ENCODE measurements around the gene PCDHGA1.
A peak's percentile ranks its signal among the peaks of the same experiment; 100 is the strongest.
"Not testable (repeated sequence)": the region's sequence is repeated elsewhere in the genome, so short reads cannot be mapped to it uniquely, and the experiment has no call there.

Gene PCDHGA1

DNA sequence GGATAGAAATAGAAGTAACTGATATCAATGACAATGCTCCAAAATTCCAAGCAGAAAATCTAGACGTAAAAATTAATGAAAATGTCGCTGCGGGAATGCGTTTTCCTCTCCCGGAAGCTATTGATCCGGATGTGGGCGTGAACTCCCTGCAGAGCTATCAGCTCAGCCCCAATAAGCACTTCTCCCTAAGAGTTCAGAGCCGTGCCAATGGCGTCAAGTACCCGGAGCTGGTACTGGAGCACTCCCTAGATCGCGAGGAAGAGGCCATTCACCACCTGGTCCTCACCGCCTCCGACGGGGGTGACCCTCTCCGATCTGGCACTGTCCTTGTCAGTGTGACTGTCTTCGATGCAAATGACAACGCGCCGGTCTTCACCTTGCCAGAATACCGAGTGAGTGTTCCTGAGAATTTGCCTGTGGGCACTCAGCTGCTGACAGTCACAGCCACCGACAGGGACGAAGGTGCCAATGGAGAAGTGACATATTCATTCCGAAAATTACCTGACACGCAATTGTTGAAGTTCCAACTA lies 83.3 kb downstream of the PCDHGA1 start:
- no peak for DNase-seq

DNA sequence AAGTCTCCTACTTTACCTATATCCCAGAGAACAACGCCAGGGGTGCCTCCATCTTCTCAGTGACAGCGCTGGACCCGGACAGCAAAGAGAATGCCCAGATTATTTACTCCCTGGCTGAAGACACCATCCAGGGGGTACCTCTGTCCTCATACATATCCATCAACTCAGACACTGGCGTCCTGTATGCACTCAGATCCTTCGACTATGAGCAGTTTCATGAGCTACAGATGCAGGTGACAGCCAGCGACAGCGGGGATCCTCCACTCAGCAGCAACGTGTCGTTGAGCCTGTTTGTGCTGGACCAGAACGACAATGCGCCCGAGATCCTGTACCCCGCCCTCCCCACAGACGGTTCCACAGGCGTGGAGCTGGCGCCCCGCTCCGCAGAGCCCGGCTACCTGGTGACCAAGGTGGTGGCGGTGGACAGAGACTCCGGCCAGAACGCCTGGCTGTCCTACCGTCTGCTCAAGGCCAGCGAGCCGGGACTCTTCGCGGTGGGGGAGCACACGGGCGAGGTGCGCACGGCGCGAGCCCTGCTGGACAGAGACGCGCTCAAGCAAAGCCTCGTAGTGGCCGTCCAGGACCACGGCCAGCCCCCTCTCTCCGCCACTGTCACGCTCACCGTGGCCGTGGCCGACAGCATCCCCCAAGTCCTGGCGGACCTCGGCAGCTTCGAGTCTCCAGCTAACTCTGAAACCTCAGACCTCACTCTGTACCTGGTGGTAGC lies 84.4 kb downstream of the PCDHGA1 start:
- not testable (repeated sequence) for DNase-seq

DNA sequence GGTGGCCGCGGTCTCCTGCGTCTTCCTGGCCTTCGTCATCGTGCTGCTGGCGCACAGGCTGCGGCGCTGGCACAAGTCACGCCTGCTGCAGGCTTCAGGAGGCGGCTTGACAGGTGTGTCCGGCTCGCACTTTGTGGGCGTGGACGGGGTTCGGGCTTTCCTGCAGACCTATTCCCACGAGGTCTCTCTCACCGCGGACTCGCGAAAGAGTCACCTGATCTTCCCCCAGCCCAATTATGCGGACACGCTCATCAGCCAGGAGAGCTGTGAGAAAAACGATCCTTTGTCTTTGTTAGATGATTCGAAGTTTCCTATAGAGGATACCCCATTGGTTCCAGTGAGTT lies 84.9 kb downstream of the PCDHGA1 start:
- not testable (repeated sequence) for DNase-seq

DNA sequence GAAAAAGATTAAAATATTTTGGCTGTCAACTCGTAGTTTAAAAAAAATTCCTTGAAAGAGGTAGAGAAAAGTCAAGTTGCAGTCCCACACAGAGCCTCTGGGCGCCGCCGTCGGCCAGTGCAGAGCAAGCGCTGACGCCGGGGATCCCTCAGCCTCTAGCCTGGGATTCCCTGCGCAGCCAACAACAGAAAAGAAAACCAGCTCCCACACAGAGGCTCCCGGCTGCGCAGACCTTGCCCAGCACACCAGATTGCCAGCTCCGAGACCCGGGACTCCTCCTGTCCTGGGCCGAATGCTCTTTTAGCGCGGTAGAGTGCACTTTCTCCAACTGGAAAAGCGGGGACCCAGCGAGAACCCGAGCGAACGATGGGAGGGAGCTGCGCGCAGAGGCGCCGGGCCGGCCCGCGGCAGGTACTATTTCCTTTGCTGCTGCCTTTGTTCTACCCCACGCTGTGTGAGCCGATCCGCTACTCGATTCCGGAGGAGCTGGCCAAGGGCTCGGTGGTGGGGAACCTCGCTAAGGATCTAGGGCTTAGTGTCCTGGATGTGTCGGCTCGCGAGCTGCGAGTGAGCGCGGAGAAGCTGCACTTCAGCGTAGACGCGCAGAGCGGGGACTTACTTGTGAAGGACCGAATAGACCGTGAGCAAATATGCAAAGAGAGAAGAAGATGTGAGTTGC lies 87.3 kb downstream of the PCDHGA1 start, which contains the start of gene PCDHGB7:
TSS of gene PCDHGB7 (plus strand) at position 184 of the 679 bp plus-strand sequence. CDS start at position 367, 183 bp downstream.
- DNase-seq: peak; percentile 80

DNA sequence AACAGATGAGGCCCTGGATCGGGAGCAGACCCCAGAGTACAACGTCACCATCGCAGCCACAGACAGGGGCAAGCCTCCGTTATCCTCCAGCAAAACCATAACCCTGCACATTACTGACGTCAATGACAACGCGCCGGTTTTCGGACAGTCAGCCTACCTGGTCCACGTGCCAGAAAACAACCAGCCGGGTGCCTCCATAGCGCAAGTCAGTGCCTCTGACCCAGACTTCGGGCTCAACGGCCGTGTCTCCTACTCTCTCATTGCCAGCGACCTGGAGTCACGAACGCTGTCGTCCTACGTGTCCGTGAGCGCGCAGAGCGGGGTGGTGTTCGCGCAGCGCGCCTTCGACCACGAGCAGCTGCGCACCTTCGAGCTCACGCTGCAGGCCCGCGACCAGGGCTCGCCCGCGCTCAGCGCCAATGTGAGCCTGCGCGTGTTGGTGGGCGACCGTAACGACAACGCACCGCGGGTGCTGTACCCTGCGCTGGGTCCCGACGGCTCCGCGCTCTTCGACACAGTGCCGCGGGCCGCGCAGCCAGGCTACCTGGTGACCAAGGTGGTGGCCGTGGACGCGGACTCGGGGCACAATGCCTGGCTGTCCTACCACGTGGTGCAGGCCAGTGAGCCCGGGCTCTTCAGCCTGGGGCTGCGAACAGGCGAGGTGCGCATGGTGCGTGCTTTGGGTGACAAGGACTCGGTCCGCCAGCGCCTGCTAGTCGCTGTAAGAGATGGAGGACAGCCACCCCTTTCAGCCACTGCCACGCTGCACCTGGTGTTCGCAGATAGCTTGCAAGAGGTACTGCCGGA lies 89.0 kb downstream of the PCDHGA1 start:
- no peak for DNase-seq

DNA sequence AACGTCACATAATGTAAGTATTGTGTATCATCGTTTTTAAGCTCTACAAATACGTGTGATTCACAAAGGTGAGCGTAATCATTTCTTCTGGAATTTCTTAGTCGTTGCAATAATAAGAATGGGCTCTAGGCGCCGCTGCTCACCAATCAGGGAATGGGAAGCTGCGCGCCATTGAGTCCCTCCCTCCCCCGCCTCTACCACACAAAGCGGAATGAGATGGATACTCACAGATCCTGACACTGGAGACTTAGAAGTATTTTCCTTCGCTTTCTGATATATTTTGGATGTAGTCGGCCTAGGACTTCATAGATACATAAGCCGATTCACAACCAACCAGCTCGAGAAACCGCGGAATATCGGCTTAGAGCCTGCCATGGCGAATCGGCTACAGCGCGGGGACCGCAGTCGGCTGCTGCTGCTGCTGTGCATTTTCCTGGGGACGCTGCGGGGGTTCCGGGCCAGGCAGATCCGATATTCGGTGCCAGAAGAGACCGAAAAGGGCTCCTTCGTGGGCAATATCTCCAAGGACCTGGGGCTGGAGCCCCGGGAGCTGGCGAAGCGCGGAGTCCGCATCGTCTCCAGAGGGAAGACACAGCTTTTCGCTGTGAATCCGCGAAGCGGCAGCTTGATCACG lies 90.7 kb downstream of the PCDHGA1 start, which contains the start of gene PCDHGA11:
TSS of gene PCDHGA11 (plus strand) at position 197 of the 634 bp plus-strand sequence. CDS start at position 374, 177 bp downstream.
- peak; percentile 76 for DNase-seq

DNA sequence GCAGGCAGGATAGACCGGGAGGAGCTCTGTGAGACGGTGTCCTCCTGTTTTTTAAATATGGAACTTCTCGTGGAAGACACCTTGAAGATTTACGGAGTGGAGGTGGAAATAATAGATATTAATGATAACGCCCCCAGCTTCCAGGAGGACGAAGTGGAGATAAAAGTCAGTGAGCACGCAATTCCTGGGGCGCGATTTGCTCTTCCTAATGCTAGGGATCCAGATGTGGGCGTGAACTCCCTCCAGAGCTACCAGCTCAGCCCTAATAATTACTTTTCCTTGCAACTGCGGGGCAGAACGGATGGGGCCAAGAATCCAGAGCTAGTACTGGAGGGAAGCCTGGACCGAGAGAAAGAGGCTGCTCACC lies 91.2 kb downstream of the PCDHGA1 start:
- DNase-seq: no peak

DNA sequence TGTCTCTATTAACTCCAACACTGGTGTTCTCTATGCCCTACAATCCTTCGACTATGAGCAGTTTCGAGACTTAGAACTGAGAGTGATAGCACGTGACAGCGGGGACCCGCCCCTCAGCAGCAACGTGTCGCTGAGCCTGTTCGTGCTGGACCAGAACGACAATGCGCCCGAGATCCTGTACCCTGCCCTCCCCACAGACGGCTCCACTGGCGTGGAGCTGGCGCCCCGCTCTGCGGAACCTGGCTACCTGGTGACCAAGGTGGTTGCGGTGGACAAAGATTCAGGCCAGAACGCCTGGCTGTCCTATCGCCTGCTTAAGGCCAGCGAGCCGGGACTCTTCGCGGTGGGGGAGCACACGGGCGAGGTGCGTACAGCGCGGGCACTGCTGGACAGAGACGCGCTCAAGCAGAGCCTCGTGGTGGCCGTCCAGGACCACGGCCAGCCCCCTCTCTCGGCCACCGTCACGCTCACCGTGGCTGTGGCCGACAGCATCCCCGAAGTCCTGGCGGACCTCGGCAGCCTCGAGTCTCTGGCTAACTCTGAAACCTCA lies 92.5 kb downstream of the PCDHGA1 start:
- DNase-seq: no peak

DNA sequence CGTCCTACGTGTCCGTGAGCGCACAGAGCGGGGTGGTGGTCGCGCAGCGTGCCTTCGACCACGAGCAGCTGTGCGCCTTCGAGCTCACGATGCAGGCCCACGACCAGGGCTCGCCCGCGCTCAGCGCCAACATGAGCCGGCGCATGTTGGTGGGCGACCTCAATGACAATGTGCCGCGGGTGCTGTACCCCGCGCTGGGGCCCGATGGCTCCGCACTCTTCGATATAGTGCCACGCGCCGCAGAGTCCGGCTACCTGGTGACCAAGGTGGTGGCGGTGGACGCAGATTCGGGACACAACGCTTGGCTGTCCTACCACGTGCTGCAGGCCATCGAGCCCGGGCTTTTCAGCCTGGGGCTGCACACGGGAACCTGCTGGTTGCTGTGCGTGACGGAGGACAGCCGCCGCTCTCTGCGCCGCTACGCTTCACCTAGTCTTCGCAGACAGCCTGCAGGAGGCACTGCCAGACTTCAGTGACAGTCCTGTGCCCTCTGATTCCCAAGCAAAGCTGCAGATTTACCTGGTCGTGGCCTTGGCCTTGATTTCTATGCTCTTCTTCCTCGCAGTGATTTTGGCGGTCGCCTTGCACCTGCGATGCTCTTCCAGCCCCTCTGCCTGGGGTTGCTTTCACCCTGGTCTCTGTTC lies 97.6 kb downstream of the PCDHGA1 start:
- DNase-seq: no peak

DNA sequence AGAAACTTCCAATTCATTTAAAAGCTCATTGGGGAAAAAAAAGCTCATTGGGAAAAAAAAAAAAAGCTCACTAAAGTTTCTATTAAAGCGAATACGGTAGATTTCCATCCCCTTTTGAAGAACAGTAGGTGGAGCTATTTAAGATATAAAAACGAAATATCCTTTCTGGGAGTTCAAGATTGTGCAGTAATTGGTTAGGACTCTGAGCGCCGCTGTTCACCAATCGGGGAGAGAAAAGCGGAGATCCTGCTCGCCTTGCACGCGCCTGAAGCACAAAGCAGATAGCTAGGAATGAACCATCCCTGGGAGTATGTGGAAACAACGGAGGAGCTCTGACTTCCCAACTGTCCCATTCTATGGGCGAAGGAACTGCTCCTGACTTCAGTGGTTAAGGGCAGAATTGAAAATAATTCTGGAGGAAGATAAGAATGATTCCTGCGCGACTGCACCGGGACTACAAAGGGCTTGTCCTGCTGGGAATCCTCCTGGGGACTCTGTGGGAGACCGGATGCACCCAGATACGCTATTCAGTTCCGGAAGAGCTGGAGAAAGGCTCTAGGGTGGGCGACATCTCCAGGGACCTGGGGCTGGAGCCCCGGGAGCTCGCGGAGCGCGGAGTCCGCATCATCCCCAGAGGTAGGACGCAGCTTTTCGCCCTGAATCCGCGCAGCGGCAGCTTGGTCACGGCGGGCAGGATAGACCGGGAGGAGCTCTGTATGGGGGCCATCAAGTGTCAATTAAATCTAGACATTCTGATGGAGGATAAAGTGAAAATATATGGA lies 100.2 kb downstream of the PCDHGA1 start, which contains the start of gene PCDHGA12:
TSS of gene PCDHGA12 (plus strand) at position 176 of the 782 bp plus-strand sequence. CDS start at position 429, 253 bp downstream.
- peak; percentile 79 for DNase-seq

DNA sequence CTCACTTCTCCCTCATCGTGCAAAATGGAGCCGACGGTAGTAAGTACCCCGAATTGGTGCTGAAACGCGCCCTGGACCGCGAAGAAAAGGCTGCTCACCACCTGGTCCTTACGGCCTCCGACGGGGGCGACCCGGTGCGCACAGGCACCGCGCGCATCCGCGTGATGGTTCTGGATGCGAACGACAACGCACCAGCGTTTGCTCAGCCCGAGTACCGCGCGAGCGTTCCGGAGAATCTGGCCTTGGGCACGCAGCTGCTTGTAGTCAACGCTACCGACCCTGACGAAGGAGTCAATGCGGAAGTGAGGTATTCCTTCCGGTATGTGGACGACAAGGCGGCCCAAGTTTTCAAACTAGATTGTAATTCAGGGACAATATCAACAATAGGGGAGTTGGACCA lies 101.0 kb downstream of the PCDHGA1 start:
- DNase-seq: no peak

DNA sequence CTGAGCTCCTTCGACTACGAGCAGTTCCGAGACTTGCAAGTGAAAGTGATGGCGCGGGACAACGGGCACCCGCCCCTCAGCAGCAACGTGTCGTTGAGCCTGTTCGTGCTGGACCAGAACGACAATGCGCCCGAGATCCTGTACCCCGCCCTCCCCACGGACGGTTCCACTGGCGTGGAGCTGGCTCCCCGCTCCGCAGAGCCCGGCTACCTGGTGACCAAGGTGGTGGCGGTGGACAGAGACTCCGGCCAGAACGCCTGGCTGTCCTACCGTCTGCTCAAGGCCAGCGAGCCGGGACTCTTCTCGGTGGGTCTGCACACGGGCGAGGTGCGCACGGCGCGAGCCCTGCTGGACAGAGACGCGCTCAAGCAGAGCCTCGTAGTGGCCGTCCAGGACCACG lies 102.0 kb downstream of the PCDHGA1 start:
- DNase-seq: not testable (repeated sequence)

DNA sequence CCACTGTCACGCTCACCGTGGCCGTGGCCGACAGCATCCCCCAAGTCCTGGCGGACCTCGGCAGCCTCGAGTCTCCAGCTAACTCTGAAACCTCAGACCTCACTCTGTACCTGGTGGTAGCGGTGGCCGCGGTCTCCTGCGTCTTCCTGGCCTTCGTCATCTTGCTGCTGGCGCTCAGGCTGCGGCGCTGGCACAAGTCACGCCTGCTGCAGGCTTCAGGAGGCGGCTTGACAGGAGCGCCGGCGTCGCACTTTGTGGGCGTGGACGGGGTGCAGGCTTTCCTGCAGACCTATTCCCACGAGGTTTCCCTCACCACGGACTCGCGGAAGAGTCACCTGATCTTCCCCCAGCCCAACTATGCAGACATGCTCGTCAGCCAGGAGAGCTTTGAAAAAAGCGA lies 102.4 kb downstream of the PCDHGA1 start:
- DNase-seq: not testable (repeated sequence)

DNA sequence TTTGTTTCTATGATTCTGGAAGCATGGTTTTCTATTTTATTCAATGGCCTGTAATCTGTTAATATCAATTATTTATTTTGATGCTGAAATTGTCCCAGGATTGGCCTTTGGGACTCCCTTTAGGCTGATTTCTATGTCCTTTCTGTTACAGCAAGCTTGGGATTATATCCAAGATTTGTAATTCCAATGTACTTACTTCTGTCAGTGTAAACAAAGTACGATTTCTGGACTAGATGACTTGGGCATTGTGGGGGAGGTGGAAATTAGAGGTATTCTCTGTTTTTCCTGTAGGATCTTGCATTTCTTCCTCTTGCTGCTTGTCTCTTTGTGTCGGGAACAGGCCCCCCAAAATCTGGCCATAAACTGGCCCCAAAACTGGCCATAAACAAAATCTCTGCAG lies 103.7 kb downstream of the PCDHGA1 start:
- no peak for DNase-seq

DNA sequence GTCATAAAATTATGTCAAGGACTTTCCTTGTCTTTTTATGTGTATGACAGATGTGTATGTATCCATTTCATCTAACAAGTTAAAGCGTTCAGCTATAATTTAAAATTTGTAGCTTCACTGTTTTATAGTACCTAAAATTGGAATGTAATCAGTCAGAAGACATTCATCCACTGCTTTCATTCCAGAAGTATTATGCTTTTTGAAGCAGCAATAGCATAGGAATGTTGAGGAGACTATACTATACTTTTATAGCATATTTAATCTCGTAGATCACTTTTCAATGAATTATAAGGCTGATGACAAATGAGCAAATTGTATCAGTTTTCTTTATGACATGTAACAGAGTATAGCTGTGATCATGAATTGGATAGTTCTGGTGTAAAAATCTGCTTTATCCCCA lies 106.9 kb downstream of the PCDHGA1 start:
- DNase-seq: no peak

DNA sequence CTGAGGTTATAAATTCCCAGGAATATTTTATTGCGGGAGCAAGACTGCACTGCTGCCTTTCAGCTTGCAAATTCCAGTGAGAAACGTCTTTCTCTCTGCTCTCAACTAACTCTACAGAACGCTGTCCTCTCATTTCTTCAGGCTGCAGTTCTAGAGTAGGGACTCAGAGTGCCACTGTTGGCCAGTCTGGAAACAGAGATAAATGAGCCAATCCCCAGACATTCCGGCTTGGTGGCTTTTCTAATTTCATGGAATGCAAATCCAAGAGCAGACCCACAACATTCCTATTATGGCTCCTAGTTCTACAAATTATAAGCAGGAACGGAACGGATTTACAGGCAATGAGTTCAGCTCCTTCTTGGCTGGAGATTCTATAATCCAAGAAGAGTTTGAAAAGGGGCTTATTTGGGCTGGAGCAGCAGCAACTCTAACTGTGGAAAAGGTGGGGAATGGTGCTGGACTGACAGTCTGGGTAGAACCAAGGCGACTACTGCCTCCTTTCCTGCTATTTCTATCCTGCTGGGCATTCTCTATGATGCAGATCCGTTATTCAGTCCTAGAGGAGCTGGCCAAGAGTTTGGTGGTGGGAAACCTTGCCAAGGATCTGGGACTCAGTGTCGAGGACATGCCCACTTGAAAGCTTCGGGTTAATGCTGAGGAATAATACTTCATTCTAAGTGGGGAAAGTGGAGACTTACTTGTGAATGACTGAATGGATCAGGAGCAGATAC lies 109.3 kb downstream of the PCDHGA1 start:
- DNase-seq: no peak

DNA sequence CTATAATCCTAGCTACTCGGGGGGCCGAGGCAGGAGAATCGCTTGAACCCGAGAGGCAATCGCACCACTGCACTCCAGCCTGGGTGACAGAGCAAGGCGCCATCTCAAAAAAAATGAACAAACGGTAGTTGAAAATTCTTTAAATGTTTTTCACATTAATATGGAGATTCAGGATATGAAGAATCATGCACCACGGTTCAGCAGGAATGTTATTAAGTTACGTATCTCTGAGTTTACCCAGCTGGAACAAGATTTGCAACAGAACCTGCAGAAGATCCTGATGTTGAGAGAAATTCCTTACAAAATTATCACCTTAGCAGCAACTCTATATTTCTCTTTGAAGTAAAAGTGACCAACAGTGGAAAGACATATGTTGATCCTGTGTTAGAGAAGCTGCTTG lies 110.0 kb downstream of the PCDHGA1 start:
- no peak for DNase-seq

DNA sequence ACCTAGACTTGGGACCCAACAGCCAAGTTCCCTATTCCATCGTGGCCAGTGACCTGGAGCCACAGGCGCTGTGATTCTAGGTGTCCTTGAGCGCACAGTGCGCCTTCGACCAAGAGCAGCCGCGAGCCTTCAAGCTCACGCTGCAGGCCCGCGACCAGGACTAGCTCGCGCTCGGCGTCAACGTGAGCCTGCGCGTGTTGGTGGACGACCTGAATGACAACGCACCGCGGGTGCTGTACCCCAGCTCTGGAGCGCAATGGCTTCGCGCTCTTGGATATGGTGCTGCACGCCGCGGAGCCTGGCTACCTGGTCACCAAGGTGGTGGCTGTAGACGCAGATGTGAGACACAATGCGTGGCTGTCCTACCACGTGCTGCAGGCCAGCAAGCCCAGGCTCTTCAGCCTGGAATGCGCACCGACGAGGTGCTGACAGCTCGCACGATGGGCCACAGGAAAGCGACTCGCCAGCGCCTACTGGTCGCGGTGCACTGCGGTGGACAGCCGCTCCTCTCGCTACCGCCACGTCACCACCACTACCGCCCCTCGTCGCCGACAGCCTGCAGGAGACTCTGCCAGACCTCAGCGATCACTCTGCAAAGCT lies 111.4 kb downstream of the PCDHGA1 start:
- DNase-seq: no peak

DNA sequence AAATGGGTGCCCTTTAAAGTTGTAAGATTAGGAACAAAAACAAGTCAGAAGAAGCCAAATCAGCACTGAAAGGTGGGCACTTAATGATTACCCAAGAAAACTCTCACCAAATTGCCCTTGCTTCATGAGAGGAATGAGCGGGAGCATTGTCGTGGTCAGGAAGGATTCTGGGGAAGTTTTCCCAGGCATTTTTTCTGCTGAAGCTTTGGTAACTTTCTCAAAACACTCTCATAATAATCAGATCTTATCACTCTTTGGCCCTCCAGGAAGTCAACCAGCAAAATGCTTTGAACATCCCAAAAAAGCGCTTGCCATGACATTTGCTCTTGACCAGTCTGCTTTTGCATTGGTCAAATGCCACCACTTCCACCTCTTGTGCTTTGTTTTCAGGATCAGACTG lies 135.0 kb downstream of the PCDHGA1 start:
- DNase-seq: no peak

DNA sequence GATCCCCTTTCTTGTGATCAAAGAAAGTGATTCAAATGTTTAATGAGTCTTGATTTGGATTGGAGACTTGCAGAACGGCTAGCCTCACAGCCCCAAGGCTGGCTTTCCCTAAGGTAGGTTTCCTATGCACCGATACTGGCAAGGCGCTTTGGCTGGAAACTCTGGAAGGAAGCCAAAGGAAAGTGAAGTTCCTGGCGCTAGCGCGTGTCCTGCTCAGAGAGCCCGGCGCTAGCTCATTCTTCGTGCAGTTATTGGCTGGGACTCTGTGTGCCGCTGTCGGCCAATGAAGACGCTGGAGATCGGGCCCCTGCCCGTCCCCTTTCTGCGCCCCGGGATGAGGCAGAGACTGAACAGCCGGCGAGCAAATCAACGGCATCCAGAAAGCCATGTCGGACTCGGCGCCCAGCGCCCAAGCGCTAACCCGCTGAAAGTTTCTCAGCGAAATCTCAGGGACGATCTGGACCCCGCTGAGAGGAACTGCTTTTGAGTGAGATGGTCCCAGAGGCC lies 145.4 kb downstream of the PCDHGA1 start, which contains the start of gene PCDHGC3:
TSS of gene PCDHGC3 (plus strand) at position 342 of the 507 bp plus-strand sequence. CDS start at position 493, 151 bp downstream.
- DNase-seq: peak; percentile 77

Measured in inflammatory macrophage treated with lipopolysaccharide for 4 hours (primary cell).